PC-3 (cell line): Measurements from ENCODE around the gene CTNNAL1. TPM values are rescaled to one million over a fixed set of nuclear protein-coding genes. Genes with fewer than 3 reads are reported as not detected.

ENCODE experiments used
- ATAC-seq: fragments of 200-7000 bp; cut with Tn5 transposase; 2 replicates; pipeline ENCODE4 v1.9.1; 2020; ENCODE audit warnings: mild to moderate bottlenecking, moderate library complexity
- BruUV-seq: library from RNA; stranded (reverse); fragments of 400-500 nt; replicated peaks from 2 replicates; lab custom pipeline; 2021; lab: Mats Ljungman, UMichigan
- CTCF ChIA-PET: fragments of 300-600 bp; sonication (Branson Sonifier 250); formaldehyde crosslinking; loops from one replicate; lab custom pipeline; 2022; ENCODE audit warnings: antibody characterized with exemption; lab: Charles Lee
- POLR2A ChIA-PET: fragments of 300-600 bp; sonication (Branson Sonifier 250); formaldehyde crosslinking; loops from one replicate; lab custom pipeline; 2022; ENCODE audit warnings: antibody characterized with exemption; ENCODE audit not compliant: unreplicated experiment; lab: Charles Lee
- DNase-seq: peaks from one replicate; pipeline ENCODE4 v3.0.0-alpha.2; 2015
- H2AFZ ChIP-seq: fragments of 300-600 bp; sonication (generic); 2 replicates; pipeline ENCODE4 v1.6.0; 2016; ENCODE audit warnings: antibody characterized with exemption, low read length
- H3F3A ChIP-seq: fragments of 300-600 bp; sonication (generic); one replicate; pipeline ENCODE4 v1.6.0; 2017; ENCODE audit warnings: antibody characterized with exemption, low read length, control low read depth, mild to moderate bottlenecking; ENCODE audit not compliant: unreplicated experiment
- H3K27ac ChIP-seq: fragments of 300-600 bp; sonication (generic); 2 replicates; pipeline ENCODE4 v1.5.1; 2016; ENCODE audit warnings: mild to moderate bottlenecking, low read length
- H3K27me3 ChIP-seq: fragments of 300-600 bp; sonication (generic); 2 replicates; pipeline ENCODE4 v1.6.1; 2016; ENCODE audit warnings: low read length, mixed read lengths
- H3K36me3 ChIP-seq: fragments of 300-600 bp; sonication (generic); 2 replicates; pipeline ENCODE4 v1.6.1; 2016; ENCODE audit warnings: low read depth, mixed run types, low read length, mixed read lengths
- H3K4me1 ChIP-seq: fragments of 300-600 bp; sonication (generic); 2 replicates; pipeline ENCODE4 v1.5.1; 2016; ENCODE audit warnings: low read length; ENCODE audit not compliant: insufficient read depth
- H3K4me2 ChIP-seq: fragments of 300-600 bp; sonication (generic); 2 replicates; pipeline ENCODE4 v1.6.0; 2016; ENCODE audit warnings: low read length
- H3K4me3 ChIP-seq: fragments of 300-600 bp; sonication (generic); 2 replicates; pipeline ENCODE4 v1.5.1; 2016; ENCODE audit warnings: mild to moderate bottlenecking, low read length, mixed read lengths
- H3K79me2 ChIP-seq: fragments of 300-600 bp; sonication (generic); 2 replicates; pipeline ENCODE4 v1.6.1; 2017; ENCODE audit warnings: low read length, mixed read lengths
- H3K9ac ChIP-seq: fragments of 300-600 bp; sonication (generic); 2 replicates; pipeline ENCODE4 v1.6.0; 2016; ENCODE audit warnings: mild to moderate bottlenecking, low read length
- H3K9me2 ChIP-seq: fragments of 300-600 bp; sonication (generic); replicated peaks from 2 replicates; pipeline ENCODE4 v1.6.1; 2016; ENCODE audit warnings: mixed run types, low read length, mixed read lengths
- H3K9me3 ChIP-seq: fragments of 300-600 bp; sonication (generic); 2 replicates; pipeline ENCODE4 v1.6.1; 2016; ENCODE audit warnings: low read length, mixed read lengths
- H4K20me1 ChIP-seq: fragments of 300-600 bp; sonication (generic); 2 replicates; pipeline ENCODE4 v1.6.1; 2016; ENCODE audit warnings: low read length, mixed read lengths
- CTCF ChIP-seq: fragments of 300-600 bp; sonication (generic); conservative IDR thresholded peaks from 2 replicates; pipeline ENCODE4 v1.5.1; 2017; ENCODE audit warnings: antibody characterized with exemption, low read depth, mild to moderate bottlenecking, low read length
- EZH2 ChIP-seq: fragments of 300-600 bp; sonication (generic); IDR thresholded peaks from one replicate; pipeline ENCODE4 v1.6.1; 2017; ENCODE audit warnings: antibody characterized with exemption, mild to moderate bottlenecking, low read length; ENCODE audit not compliant: unreplicated experiment
- EZH2phosphoT487 ChIP-seq: fragments of 300-600 bp; sonication (generic); IDR thresholded peaks from 2 replicates; pipeline ENCODE4 v1.6.1; 2018; ENCODE audit warnings: mild to moderate bottlenecking, antibody characterized with exemption, low read length, borderline replicate concordance
- intact Hi-C: fragments of 100-400 bp; cut with micrococcal nuclease; formaldehyde crosslinking; loops from 2 replicates; pipeline ENCODE4 v1.9.0; 2023
- total RNA-seq: library from RNA; depleted of rRNA; stranded (reverse); fragments of >200 nt; gene quantifications from 2 replicates; pipeline ENCODE4 v1.2.3, GENCODE V29; 2014

Gene CTNNAL1
- total RNA-seq, 1 experiment from 2014 or later, result 97.7 TPM

GRCh38 chr9:109035684-109036423, 22.6 kb upstream of the CTNNAL1 start:
- TF ChIP-seq CTCF (no peak), EZH2 (no peak), EZH2phosphoT487 (no peak)
- Histone ChIP-seq H3K9me3 (no peaks in the 10 kb centered on the region), H3F3A (peaks cover 11% of the 10 kb centered on the region), H3K9ac (peak overlapping the region; percentile 25; the same call in 1 of the 2 replicates), H3K4me2 (peak overlapping the region; percentile 69), H4K20me1 (0 out of 2 replicates have a peak, but pooled peaks cover 3% of the 10 kb centered on the region), H3K79me2 (peaks cover 10% of the 10 kb centered on the region; the same call in 1 of the 2 replicates), H3K4me3 (0 out of 2 replicates have a peak overlapping the region, but pooled peaks have one; percentile 13), H3K27me3 (no peaks in the 10 kb centered on the region), H3K4me1 (peaks cover 67% of the 10 kb centered on the region), H2AFZ (no peak overlapping the region), H3K9me2 (no peaks in the 10 kb centered on the region), H3K27ac (peak overlapping the region; percentile 78), H3K36me3 (peaks cover 11% of the 10 kb centered on the region; the same call in 1 of the 2 replicates)
- intact Hi-C loops, result loop anchor here (10.0 kb wide), 1 partner anchor 81 kb away; no protein-coding TSS in a partner anchor
- ChIA-PET POLR2A (interaction anchor here (0.6 kb wide), 1 partner anchor 616 kb away, joined by 5 read pairs; no protein-coding TSS in a partner anchor), CTCF (no interaction called here)
- BruUV-seq, result no TSS peak
- DNase-seq (peak; percentile 86), ATAC-seq (peak; percentile 79)

- H3K27ac ChIP-seq, result peak overlapping the region; percentile 78
- H3K36me3 ChIP-seq, result peaks cover 12% of the 10 kb centered on the region; the same call in 1 of the 2 replicates
- ATAC-seq, result peak; percentile 58
- H3K9ac ChIP-seq, result no peak overlapping the region
- H4K20me1 ChIP-seq, result no peaks in the 10 kb centered on the region
- H2AFZ ChIP-seq, result no peak overlapping the region
- H3K27me3 ChIP-seq, result no peaks in the 10 kb centered on the region
- peaks cover 11% of the 10 kb centered on the region for H3F3A ChIP-seq
- TF ChIP-seq CTCF, result no peak
- TF ChIP-seq EZH2phosphoT487, result no peak
- no peak for TF ChIP-seq EZH2
- no TSS peak for BruUV-seq
- ChIA-PET POLR2A (no interaction called here), CTCF (no interaction called here)
- intact Hi-C loops, result loop anchor here (1.0 to 10.0 kb wide), 2 partner anchors 11 to 79 kb away; no protein-coding TSS in a partner anchor
- DNase-seq, result peak; percentile 66
- peaks cover 61% of the 10 kb centered on the region for H3K4me1 ChIP-seq
- H3K9me2 ChIP-seq, result no peaks in the 10 kb centered on the region
- H3K4me2 ChIP-seq, result peak overlapping the region; percentile 69
- H3K79me2 ChIP-seq, result peaks cover 10% of the 10 kb centered on the region; the same call in 1 of the 2 replicates
- H3K9me3 ChIP-seq, result no peaks in the 10 kb centered on the region
- no peak overlapping the region for H3K4me3 ChIP-seq
Measured at GRCh38 chr9:109033941-109034700, 20.8 kb upstream of the CTNNAL1 start.
